GM08714 (cell line): ENCODE results near the gene CSF1.
A peak's percentile ranks its signal among the peaks of the same experiment; 100 is the strongest.
"Not testable (repeated sequence)": the region's sequence is repeated elsewhere in the genome, so short reads cannot be mapped to it uniquely, and the experiment has no call there.

Experiments used
- H3K4me3 ChIP-seq: fragments of 200-500 bp; sonication (Bioruptor generic); 2 replicates; pipeline ENCODE4 v1.5.1; 2014; ENCODE audit warnings: mild to moderate bottlenecking, low read length, inconsistent platforms
- ZNF274 ChIP-seq: IDR thresholded peaks from 2 replicates; pipeline ENCODE4 v1.6.1; 2012; ENCODE audit warnings: mild to moderate bottlenecking, low read depth, low read length

Gene CSF1

GRCh38 chr1:109910123-109910962 lies at the start of gene CSF1:
Gene CSF1, plus strand, starts transcription at chr1:109910849. Its CDS starts 175 bp downstream, at chr1:109911024.
- no peak for TF ChIP-seq ZNF274
- peak within 1 kb of the TSS; percentile 78 for H3K4me3 ChIP-seq

GRCh38 chr1:109861616-109862015 lies 49.0 kb upstream of the CSF1 start:
- not testable (repeated sequence) for H3K4me3 ChIP-seq

- no peak for TF ChIP-seq ZNF274
- no peak overlapping the region for H3K4me3 ChIP-seq
Observed at GRCh38 chr1:109863667-109864046, 47.0 kb upstream of the CSF1 start.

DNA sequence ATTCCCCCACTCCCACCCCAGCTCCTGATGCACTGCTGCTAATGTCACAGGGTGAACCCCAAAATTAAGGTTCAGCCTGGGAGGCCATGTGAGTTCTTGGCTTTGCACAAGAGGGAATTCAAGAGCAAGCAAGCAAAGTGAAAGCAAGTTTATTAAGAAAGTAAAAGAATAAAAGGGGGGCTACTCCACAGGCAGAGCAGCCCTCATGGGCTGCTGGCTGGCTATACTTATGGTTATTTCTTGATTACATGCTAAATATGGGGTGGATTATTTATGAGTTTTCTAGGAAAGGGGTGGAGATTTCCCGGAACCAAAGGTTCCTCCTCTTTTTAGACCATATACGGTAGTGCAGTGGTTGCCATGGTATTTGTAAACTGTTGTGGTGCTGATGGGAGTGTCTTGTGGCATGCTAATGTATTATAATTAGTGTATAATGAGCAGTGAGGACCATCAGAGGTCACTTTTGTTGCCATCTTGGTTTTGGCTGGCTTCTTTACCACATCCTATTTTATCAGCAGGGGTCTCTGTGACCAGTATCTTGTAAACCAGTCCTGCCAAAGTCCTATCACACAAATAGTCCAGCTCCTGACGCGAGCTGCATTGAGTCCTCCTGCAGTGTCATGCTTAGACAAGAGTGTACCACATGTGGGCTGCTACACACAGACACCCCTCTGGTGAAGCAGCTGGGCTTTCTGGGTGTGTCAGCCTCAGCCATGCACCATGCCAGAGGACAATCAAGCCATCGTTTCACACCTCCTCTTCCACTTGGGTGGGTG lies 46.4 kb upstream of the CSF1 start:
- no peak overlapping the region for H3K4me3 ChIP-seq
- TF ChIP-seq ZNF274: no peak

DNA sequence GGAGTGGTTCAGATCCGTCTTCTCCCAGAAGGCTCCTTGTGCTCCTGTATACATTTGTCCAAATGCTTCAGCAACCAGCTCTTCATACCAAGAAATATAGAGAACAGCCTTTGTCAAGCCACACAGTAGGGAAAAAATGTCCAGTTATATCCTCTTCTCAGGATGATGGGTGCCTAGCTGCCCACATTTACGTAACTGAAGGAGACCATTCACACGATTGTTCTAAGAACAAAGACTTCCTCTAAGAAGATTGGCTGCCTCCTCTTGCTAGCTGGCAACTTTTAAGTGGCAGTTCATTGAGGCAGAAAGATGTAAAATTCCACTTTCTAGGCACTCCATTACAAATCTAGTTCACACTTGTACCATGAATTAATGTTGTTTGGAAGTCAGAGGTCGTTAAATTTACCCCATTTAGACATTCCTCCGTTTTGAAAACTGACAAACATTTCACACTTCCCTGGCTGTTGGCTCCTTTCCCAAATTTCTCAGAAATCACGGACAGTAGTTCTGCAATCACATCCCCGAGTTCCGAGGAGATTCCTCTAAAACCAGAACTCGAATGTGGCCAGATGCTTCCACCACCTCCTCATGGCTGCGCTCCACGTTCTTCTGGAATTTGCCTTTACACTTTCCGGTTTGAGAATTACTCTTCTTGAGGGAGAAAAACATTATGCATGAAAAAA lies 45.6 kb upstream of the CSF1 start:
- TF ChIP-seq ZNF274: no peak
- H3K4me3 ChIP-seq: no peak overlapping the region

DNA sequence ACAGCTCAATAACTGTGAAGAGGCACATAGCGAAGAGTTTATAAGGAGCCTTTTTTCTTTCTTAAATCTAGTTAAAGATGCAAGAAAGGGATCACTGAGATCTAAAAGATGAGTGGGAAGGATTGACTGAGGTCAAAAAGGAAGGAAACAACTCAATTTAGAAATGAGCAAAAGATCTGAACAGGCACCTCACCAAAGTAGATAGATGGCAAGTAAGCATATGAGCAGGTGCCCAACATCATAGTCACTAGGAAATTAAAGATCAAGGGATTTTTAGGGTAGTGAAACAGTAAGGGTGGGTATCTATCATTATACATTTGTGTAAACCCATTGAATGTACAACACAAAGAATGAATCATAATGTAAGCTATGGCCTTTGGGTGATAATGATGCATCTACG lies 44.6 kb upstream of the CSF1 start:
- H3K4me3 ChIP-seq: no peak overlapping the region
- TF ChIP-seq ZNF274: no peak

DNA sequence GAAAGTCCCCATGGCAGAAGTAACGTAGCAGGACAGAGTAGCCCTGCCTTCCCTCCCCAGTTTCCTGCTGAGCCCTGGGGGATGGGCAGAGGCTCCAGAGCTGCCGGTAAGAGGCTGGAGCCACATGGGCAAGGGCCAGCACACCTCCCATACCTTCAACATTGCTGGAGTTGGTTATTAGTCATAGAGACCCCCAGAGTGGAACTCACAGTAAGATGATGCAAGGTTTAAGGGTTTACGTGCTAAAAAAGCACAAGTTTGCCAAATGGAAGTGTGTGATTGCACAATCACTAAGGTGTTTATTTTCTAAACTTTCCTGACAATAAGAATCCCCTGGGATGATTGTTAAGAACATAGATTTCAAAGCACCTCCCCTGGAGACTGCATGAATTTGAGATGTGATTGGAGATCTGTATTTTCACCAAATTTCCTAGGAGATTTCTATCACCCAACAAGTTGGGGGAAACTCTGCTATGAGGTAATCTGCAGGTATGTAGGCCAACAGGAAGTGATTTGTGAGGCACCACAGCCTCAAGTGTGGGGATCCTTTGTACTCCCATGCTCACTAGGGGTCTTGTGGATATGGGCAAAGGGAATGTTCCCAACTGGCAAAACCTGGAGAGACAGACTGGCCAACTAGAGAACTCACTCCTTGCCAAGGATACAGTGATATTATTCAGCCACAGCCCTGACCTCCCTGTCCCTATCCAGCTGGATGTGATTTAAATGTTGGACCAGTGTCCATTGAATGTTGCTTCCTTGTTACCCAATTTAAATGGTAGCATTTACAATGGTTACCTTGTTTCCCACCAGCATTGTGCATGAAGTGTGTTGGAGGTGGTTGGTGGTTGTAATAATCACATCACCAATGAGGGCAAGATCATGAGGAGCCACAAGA lies 37.1 kb upstream of the CSF1 start:
- TF ChIP-seq ZNF274: no peak

DNA sequence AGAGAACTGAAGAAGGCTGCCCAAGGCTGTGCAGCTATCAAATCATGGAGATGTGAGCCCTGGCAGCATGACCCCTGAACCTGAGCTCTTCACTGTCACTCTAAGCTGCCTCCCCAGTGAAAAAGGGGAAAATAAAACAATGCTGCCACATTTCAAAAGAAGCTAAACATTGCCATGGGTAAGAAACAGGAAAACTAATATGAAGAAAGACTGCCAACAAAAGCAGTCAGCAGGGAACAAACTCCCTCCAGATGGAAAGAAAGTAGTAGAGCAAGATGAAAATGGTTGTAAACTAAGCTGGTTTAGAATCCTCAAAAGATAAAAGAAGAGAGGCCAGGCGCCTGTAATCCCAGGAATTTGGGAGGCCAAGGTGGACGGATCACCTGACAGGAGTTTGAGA lies 36.2 kb upstream of the CSF1 start:
- TF ChIP-seq ZNF274: no peak
- no peak overlapping the region for H3K4me3 ChIP-seq

More for the DNA sequence above, 37.1 kb upstream of the CSF1 start:
- H3K4me3 ChIP-seq: no peak overlapping the region

GRCh38 chr1:109875874-109876273 lies 34.8 kb upstream of the CSF1 start:
- TF ChIP-seq ZNF274: no peak
- H3K4me3 ChIP-seq: no peak overlapping the region

DNA sequence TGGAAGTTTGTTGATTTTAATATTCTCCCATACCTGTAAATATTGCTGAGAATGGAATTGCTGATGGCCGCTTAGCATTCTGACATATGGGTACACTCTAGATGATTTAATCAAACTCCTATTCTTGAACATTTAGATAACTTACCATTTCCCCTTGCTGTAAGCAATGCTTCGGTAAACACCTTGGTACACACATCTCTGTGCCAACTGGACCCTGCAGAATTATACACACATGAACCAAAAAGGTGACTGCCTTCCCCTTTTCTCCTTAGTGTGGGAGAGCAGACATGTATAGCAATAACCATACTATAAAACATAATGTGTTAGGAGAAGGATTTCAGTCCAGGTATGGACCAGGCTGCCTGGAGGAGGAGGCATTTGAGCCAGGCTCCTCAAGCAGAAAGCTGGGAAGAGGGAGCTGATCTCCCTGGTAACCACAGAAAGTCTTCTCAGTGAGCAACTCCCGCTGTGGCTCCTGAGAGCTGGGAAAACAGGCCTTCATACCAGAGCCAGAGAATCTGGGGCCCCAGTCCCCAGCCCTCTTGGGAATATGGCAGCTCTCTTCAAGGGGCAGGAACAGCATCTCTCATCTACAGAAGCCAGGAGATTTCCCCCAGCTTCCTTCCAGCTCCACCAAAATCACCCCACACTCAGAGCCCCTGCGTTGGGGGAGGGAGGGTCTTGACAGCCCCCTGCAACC lies 33.9 kb upstream of the CSF1 start:
- H3K4me3 ChIP-seq: no peak overlapping the region
- no peak for TF ChIP-seq ZNF274

DNA sequence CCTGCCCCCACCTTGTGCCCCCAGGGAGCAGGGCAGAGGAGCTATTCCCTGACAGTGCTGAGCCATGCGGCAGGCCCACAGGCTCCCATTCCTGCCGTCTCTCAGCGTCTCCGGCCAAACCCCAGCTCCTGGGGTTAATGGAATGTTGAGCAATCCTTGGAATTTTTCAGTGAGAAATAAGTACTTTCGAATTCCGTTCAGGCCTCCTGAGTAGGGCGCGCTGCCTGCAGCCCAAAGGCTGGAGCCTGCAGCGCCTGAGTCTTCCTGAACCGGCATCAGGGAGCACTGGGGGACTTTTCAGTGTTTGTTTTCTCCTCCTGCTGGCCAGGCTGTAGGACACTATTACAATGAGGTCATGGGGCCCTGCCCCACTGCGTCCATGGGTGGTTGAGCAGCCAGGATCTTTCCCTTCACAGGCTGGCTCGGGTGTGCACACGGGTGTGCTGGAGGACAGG lies 33.3 kb upstream of the CSF1 start:
- TF ChIP-seq ZNF274: no peak
- H3K4me3 ChIP-seq: no peak overlapping the region

DNA sequence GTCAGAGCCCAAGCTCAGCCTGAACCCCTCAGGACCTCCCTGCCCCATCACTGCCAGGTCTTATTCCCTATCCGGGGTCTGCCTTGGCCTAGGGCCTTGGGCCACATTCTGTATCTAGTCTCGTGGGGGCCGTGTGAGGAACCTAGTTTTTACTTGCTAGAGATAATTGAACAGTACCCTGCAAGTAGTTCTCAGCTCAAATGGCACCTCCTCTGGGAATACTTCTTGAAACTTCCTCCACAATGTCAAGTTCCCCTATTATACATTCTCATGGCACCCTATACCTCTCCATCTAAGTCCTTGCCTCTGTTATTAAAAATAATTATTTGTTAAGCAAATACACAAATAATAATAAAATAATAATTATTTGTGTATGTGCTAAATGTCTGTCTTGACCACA lies 32.9 kb upstream of the CSF1 start:
- no peak overlapping the region for H3K4me3 ChIP-seq
- no peak for TF ChIP-seq ZNF274

GRCh38 chr1:109878531-109879104 lies 32.0 kb upstream of the CSF1 start:
- no peak overlapping the region for H3K4me3 ChIP-seq
- TF ChIP-seq ZNF274: no peak

- not testable (repeated sequence) for H3K4me3 ChIP-seq
Observed at GRCh38 chr1:109879371-109879770, 31.3 kb upstream of the CSF1 start.
